Measurements from ENCODE around the gene B9D1. TPM values are rescaled to one million over a fixed set of nuclear protein-coding genes. Genes with fewer than 3 reads are reported as not detected.

B9D1 gene, protein sequence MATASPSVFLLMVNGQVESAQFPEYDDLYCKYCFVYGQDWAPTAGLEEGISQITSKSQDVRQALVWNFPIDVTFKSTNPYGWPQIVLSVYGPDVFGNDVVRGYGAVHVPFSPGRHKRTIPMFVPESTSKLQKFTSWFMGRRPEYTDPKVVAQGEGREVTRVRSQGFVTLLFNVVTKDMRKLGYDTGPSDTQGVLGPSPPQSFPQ
- total RNA-seq = 16.8 and 19.0 TPM in 2 replicates

DNA sequence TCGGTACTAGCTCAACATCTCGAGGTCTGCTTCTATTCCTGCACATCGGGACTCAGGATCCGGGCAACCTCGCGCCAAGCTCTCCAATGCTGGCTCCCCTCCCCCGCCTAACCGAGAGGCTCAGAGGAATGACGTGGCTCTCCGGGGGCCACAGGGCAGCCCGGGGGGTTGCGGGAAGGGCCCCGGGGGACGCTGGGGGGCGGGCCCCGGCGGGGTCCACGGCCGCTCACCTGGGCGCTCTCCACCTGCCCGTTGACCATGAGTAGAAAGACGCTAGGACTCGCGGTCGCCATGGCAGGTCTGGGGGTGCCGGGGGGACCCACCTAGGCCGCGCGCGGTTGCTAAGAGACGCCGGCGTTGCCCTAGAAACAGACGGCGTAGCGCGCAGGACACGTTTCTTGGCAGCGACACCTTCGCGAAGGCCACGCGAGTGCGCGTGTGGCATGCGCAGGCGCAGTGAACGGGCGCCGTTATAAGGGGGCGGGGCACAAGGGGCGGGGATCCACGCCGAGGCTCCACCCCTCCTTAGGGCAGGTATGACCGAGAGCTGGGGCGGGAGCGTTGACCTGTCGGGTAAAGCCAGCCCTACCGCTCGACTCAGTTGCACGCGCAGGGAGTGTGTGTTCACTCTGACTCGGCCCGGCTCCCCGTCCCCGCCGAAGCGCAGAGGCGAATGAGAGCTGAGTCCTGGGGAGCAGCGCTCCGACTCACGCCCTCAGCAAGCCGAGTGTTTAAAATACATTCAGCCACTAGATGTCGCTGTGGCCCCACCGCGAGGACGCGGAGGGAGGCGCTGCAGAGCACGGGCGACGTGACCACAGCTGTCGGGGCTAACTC lies at the start of gene B9D1:
B9D1 (minus strand) TSS at position 447 of the 837 bp plus-strand sequence; CDS start at position 293, 154 bp downstream.
- TF ChIP-seq, protein P1, sequence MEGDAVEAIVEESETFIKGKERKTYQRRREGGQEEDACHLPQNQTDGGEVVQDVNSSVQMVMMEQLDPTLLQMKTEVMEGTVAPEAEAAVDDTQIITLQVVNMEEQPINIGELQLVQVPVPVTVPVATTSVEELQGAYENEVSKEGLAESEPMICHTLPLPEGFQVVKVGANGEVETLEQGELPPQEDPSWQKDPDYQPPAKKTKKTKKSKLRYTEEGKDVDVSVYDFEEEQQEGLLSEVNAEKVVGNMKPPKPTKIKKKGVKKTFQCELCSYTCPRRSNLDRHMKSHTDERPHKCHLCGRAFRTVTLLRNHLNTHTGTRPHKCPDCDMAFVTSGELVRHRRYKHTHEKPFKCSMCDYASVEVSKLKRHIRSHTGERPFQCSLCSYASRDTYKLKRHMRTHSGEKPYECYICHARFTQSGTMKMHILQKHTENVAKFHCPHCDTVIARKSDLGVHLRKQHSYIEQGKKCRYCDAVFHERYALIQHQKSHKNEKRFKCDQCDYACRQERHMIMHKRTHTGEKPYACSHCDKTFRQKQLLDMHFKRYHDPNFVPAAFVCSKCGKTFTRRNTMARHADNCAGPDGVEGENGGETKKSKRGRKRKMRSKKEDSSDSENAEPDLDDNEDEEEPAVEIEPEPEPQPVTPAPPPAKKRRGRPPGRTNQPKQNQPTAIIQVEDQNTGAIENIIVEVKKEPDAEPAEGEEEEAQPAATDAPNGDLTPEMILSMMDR (IDR thresholded peaks at IDR 0.05; ENCODE audit: insufficient read depth, low read length, poor library complexity, severe bottlenecking) = peak; percentile 93
- Histone ChIP-seq H3K27me3 (ENCODE audit: control insufficient read depth, insufficient read depth, low read length) (no peaks in the 10 kb centered on the region), H3K36me3 (ENCODE audit: control insufficient read depth, insufficient read depth, low read length) (no peaks in the 10 kb centered on the region), H3K4me3 (ENCODE audit: low read depth, low read length) (peak within 1 kb of the TSS; percentile 72)
- DNase-seq (ENCODE audit: low read depth) = no peak

DNA sequence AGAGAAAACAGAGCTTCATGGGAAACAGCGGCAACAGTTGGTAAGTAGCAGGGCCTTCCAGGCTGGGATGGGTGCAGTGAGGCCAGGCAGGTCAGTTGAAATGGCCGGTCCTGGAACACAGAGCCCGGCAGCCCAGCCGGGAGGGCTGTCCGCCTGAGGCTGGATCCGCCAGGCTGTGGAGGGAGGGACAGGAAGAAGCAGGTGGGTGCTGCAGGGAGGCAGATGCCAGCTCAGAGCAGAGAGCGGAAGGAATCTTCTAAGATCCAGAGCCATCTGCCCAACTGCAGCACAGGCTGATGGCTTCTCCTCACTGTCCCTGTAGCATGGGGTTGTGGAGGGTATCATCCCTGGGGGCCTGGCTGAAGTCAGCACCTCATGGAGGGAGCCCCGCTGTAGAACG lies 49.1 kb upstream of the B9D1 start:
- DNase-seq (ENCODE audit: low read depth) = no peak
- Histone ChIP-seq H3K36me3 (ENCODE audit: control insufficient read depth, insufficient read depth, low read length) (no peaks in the 10 kb centered on the region), H3K27me3 (ENCODE audit: control insufficient read depth, insufficient read depth, low read length) (peaks cover 24% of the 10 kb centered on the region), H3K4me3 (ENCODE audit: low read depth, low read length) (no peak overlapping the region)
- TF ChIP-seq, protein P1 (IDR thresholded peaks at IDR 0.05; ENCODE audit: insufficient read depth, low read length, poor library complexity, severe bottlenecking) = no peak

DNA sequence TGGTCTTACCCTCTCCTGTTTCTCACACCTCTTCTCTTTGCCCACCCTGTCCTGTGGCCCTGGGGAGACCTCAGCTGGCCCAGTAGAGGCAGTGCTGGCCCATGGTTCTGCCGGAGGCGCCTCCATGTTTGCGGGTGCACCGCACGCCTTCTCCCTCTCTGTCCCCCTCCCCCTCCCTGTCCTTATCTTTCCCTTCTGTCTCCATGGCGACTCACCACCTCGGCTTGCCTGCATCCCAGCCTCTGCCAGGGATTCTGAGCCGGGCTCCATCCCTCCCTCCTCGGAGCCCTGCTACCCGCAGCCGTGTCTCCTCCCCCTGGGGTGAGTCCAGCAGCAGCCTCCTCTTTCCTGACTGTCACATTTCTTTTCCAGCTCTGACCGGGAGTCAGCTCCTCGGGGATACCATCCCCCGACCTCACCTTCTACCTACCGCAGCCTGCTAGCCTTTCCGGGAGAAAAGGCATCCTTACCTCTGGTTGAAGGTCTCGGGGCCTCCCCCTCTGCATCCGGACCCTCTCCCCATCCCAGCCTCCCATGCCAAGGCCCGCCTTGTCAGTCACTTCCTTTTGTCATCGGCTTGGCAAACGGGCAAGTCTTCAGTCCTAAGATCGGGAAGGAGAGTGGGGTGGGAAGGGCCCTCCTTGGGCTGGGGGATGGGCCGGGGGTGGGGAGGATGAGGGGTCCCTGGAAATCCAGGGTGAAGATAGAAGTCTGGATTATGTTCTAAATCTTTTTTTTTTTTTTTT lies 48.5 kb upstream of the B9D1 start, which contains the start of gene RNF112:
RNF112 (plus strand) TSS at position 358 of the 746 bp plus-strand sequence; CDS start at position 535, 177 bp downstream.
- DNase-seq (ENCODE audit: low read depth) = no peak
- no peak within 1 kb of the TSS for H3K4me3 ChIP-seq (ENCODE audit: low read depth, low read length)
- TF ChIP-seq, protein P1 (IDR thresholded peaks at IDR 0.05; ENCODE audit: insufficient read depth, low read length, poor library complexity, severe bottlenecking) = no peak

DNA sequence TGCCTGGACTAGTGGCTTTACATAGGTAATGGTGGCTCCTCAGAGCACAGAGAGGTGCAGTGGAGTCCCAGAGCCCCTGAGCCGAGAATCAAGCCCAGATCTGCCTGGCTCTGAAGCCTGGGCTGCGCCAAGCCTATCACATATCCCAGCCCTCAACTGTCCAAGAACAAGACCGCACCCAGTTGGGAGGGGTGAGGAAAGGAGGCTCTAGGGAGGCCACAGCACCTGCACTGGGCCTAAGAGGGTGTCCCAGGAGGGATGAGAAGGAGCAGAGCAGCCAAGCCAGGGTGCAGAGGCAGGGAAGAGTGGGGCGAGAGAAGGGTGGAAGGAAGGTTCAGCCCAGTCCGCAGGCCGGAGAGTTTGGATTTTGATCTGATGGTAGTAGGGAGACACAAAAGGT lies 47.6 kb upstream of the B9D1 start:
- Histone ChIP-seq H3K27me3 (ENCODE audit: control insufficient read depth, insufficient read depth, low read length) (peaks cover 20% of the 10 kb centered on the region), H3K36me3 (ENCODE audit: control insufficient read depth, insufficient read depth, low read length) (no peaks in the 10 kb centered on the region), H3K4me3 (ENCODE audit: low read depth, low read length) (no peak overlapping the region)
- TF ChIP-seq, protein P1 (IDR thresholded peaks at IDR 0.05; ENCODE audit: insufficient read depth, low read length, poor library complexity, severe bottlenecking) = no peak
- DNase-seq (ENCODE audit: low read depth) = no peak

More for the DNA sequence above, 48.5 kb upstream of the B9D1 start, which contains the start of gene RNF112:
- H3K36me3 ChIP-seq (ENCODE audit: control insufficient read depth, insufficient read depth, low read length) = no peaks in the 10 kb centered on the region
- peaks cover 24% of the 10 kb centered on the region for H3K27me3 ChIP-seq (ENCODE audit: control insufficient read depth, insufficient read depth, low read length)

DNA sequence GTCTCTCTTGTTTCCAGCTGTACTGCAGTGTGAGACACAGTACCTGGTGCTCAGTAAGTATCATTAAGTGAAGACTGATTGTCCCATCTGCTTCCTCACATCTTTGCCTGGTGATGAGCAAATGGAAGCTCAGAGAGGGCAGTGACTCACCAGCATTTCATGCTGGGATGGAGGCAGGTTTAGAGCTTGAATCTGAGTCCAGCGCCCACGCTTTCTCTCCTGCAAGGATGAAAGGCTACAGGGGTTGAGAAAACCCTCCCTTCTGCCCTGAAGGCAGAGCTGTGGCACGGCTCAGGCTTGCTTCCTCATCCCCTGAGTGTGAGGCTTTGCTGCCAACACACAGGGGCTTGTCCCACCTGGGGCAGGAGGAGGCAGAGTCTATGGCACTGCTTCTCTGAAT lies 47.0 kb upstream of the B9D1 start:
- TF ChIP-seq, protein P1 (IDR thresholded peaks at IDR 0.05; ENCODE audit: insufficient read depth, low read length, poor library complexity, severe bottlenecking) = no peak
- peaks cover 17% of the 10 kb centered on the region for H3K27me3 ChIP-seq (ENCODE audit: control insufficient read depth, insufficient read depth, low read length)
- DNase-seq (ENCODE audit: low read depth) = peak; percentile 52
- H3K36me3 ChIP-seq (ENCODE audit: control insufficient read depth, insufficient read depth, low read length) = no peaks in the 10 kb centered on the region
- H3K4me3 ChIP-seq (ENCODE audit: low read depth, low read length) = no peak overlapping the region

All from kidney epithelial cell (primary cell).